Mucosa of rectum (tissue), 2 donors: Measurements from ENCODE around the gene ZFAND2A.
"Not testable (repeated sequence)": the region's sequence is repeated elsewhere in the genome, so short reads cannot be mapped to it uniquely, and the experiment has no call there.

Experiments
- H3K27ac ChIP-seq, 2 donors: one replicate each; pipeline ENCODE4 v1.7.0; 2013; ENCODE audit warnings: inconsistent platforms in 2 of 2, low read depth in 2 of 2, low read length in 2 of 2
- H3K27me3 ChIP-seq, 2 donors: one replicate each; pipeline ENCODE4 v1.7.0; 2013; ENCODE audit warnings: low read length in 2 of 2; ENCODE audit not compliant: control insufficient read depth in 2 of 2, insufficient read depth in 2 of 2
- H3K36me3 ChIP-seq, 2 donors: one replicate each; pipeline ENCODE4 v1.7.0; 2013; ENCODE audit warnings: low read length in 2 of 2; ENCODE audit not compliant: control insufficient read depth in 2 of 2, insufficient read depth in 2 of 2
- H3K4me1 ChIP-seq, 2 donors: one replicate each; pipeline ENCODE4 v1.7.0; 2013; ENCODE audit warnings: low read length in 2 of 2, mild to moderate bottlenecking in 1 of 2; ENCODE audit not compliant: control insufficient read depth in 2 of 2, insufficient read depth in 2 of 2
- H3K4me3 ChIP-seq, 2 donors: one replicate each; pipeline ENCODE4 v1.7.0; 2013; ENCODE audit warnings: low read length in 2 of 2
- H3K9ac ChIP-seq, 2 donors: one replicate each; pipeline ENCODE4 v1.7.0; 2013; ENCODE audit warnings: low read length in 2 of 2, low read depth in 1 of 2, mild to moderate bottlenecking in 1 of 2
- H3K9me3 ChIP-seq, 2 donors: one replicate each; pipeline ENCODE4 v1.7.0; 2013; ENCODE audit warnings: low read length in 2 of 2; ENCODE audit not compliant: control insufficient read depth in 2 of 2
- donor health status: healthy.
- donor health status: Normal muscosa, but diverticular disease.

ZFAND2A gene

GRCh38 chr7:1151156-1151555 lies 8.8 kb downstream of the ZFAND2A start:
- no peak overlapping the region for H3K4me3 ChIP-seq
- H3K36me3 ChIP-seq, result peaks cover 55 to 59% of the 10 kb centered on the region in 2 donors
- no peak overlapping the region for H3K9ac ChIP-seq
- H3K27ac ChIP-seq, result no peak overlapping the region
- no peaks in the 10 kb centered on the region for H3K27me3 ChIP-seq
- H3K9me3 ChIP-seq, result no peaks in the 10 kb centered on the region
- no peaks in the 10 kb centered on the region for H3K4me1 ChIP-seq

- H3K9me3 ChIP-seq, result no peaks in the 10 kb centered on the region
- H3K27ac ChIP-seq, result no peak overlapping the region
- no peaks in the 10 kb centered on the region for H3K27me3 ChIP-seq
- H3K36me3 ChIP-seq, result peaks cover 52 to 56% of the 10 kb centered on the region in 2 donors
- H3K9ac ChIP-seq, result no peak overlapping the region
- H3K4me3 ChIP-seq, result no peak overlapping the region
- H3K4me1 ChIP-seq, result no peaks in the 10 kb centered on the region
These were observed 9.5 kb downstream of the ZFAND2A start for GRCh38 chr7:1150400-1151002.

- Histone ChIP-seq H3K9ac (no peak overlapping the region), H3K4me1 (no peaks in the 10 kb centered on the region), H3K9me3 (no peaks in the 10 kb centered on the region), H3K27me3 (no peaks in the 10 kb centered on the region), H3K4me3 (no peak overlapping the region), H3K27ac (no peak overlapping the region), H3K36me3 (peaks cover 41 to 44% of the 10 kb centered on the region in 2 donors)
These were observed 10.6 kb downstream of the ZFAND2A start for GRCh38 chr7:1149351-1149794.

GRCh38 chr7:1147873-1148272 lies 12.1 kb downstream of the ZFAND2A start:
- not testable (repeated sequence) for H3K4me3 ChIP-seq, H3K9ac ChIP-seq, H3K27ac ChIP-seq, H3K4me1 ChIP-seq, H3K9me3 ChIP-seq, H3K27me3 ChIP-seq
- peaks cover 27 to 29% of the 10 kb centered on the region in 2 donors for H3K36me3 ChIP-seq

GRCh38 chr7:1144269-1144771 lies 15.7 kb downstream of the ZFAND2A start:
- Histone ChIP-seq H3K9ac (no peak overlapping the region), H3K36me3 (peaks cover 0 to under 1% of the 10 kb centered on the region in 2 donors), H3K27ac (no peak overlapping the region), H3K9me3 (no peaks in the 10 kb centered on the region), H3K4me3 (no peak overlapping the region), H3K4me1 (no peaks in the 10 kb centered on the region), H3K27me3 (no peaks in the 10 kb centered on the region)

- H3K4me3 ChIP-seq, H3K9ac ChIP-seq, H3K27me3 ChIP-seq, H3K36me3 ChIP-seq, H3K9me3 ChIP-seq, H3K27ac ChIP-seq, H3K4me1 ChIP-seq: not testable (repeated sequence)
These were observed 17.0 kb downstream of the ZFAND2A start for GRCh38 chr7:1143031-1143430.

GRCh38 chr7:1142051-1142635 lies 17.9 kb downstream of the ZFAND2A start:
- Histone ChIP-seq H3K4me3 (no peak overlapping the region), H3K9ac (no peak overlapping the region), H3K27me3 (no peaks in the 10 kb centered on the region), H3K4me1 (peaks cover 3 to 8% of the 10 kb centered on the region in 2 donors), H3K27ac (no peak overlapping the region), H3K36me3 (no peaks in the 10 kb centered on the region), H3K9me3 (no peaks in the 10 kb centered on the region)

GRCh38 chr7:1141651-1142050 lies 18.3 kb downstream of the ZFAND2A start:
- Histone ChIP-seq H3K27me3 (no peaks in the 10 kb centered on the region), H3K9ac (no peak overlapping the region), H3K36me3 (no peaks in the 10 kb centered on the region), H3K4me3 (no peak overlapping the region), H3K4me1 (peaks cover 7 to 13% of the 10 kb centered on the region in 2 donors), H3K9me3 (no peaks in the 10 kb centered on the region), H3K27ac (no peak overlapping the region)

GRCh38 chr7:1140476-1141104 lies 19.4 kb downstream of the ZFAND2A start:
- Histone ChIP-seq H3K4me1 (peaks cover 9 to 13% of the 10 kb centered on the region in 2 donors), H3K36me3 (no peaks in the 10 kb centered on the region), H3K9me3 (no peaks in the 10 kb centered on the region), H3K27me3 (no peaks in the 10 kb centered on the region), H3K9ac (no peak overlapping the region), H3K27ac (no peak overlapping the region), H3K4me3 (no peak overlapping the region)

GRCh38 chr7:1137517-1138167 lies 22.4 kb downstream of the ZFAND2A start:
- H3K36me3 ChIP-seq, result no peaks in the 10 kb centered on the region
- peak overlapping the region; percentile 32 to 37 for H3K9ac ChIP-seq
- no peaks in the 10 kb centered on the region for H3K27me3 ChIP-seq
- no peaks in the 10 kb centered on the region for H3K9me3 ChIP-seq
- peak overlapping the region; percentile 75 to 91 for H3K4me3 ChIP-seq
- H3K27ac ChIP-seq, result peak overlapping the region; percentile 38 to 63
- peaks cover 9 to 13% of the 10 kb centered on the region in 2 donors for H3K4me1 ChIP-seq
